Measurements from ENCODE around the gene LRRC45. TPM values are rescaled to one million over a fixed set of nuclear protein-coding genes. Genes with fewer than 3 reads are reported as not detected.

Gene LRRC45
- total RNA-seq, 2 donors from 2014 or later, result 6.1 to 14.2 TPM

DNA sequence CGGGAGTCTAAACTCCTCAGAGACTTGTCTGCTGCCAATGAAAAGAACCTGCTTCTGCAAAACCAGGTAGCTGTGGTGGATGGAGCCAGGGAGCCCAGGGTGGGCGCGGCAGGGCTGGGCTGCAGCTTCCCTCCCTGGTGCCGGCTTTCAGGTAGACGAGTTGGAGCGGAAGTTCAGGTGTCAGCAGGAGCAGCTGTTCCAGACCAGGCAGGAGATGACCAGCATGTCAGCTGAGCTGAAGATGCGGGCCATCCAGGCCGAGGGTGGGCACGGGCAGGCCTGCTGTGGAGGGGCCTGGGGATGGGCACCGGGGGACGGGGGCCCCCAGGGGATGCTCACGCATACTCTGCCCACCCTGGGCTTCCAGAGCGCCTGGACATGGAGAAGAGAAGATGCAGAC lies 5.1 kb downstream of the LRRC45 start:
- Histone ChIP-seq H3K27me3 (replicated peaks; ENCODE audit: insufficient read depth) (no peaks in the 10 kb centered on the region), H3K9me3 (no peaks in the 10 kb centered on the region), H3K4me1 (ENCODE audit: control insufficient read depth in 1 of 2, low read depth in 2 of 2) (peaks cover 12 to 25% of the 10 kb centered on the region in 2 donors), H3K27ac (no peak overlapping the region), H3K36me3 (no peaks in the 10 kb centered on the region), H3K4me3 (no peak overlapping the region)
- TF ChIP-seq, protein P1, sequence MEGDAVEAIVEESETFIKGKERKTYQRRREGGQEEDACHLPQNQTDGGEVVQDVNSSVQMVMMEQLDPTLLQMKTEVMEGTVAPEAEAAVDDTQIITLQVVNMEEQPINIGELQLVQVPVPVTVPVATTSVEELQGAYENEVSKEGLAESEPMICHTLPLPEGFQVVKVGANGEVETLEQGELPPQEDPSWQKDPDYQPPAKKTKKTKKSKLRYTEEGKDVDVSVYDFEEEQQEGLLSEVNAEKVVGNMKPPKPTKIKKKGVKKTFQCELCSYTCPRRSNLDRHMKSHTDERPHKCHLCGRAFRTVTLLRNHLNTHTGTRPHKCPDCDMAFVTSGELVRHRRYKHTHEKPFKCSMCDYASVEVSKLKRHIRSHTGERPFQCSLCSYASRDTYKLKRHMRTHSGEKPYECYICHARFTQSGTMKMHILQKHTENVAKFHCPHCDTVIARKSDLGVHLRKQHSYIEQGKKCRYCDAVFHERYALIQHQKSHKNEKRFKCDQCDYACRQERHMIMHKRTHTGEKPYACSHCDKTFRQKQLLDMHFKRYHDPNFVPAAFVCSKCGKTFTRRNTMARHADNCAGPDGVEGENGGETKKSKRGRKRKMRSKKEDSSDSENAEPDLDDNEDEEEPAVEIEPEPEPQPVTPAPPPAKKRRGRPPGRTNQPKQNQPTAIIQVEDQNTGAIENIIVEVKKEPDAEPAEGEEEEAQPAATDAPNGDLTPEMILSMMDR (IDR thresholded peaks at IDR 0.05), result no peak
- DNase-seq (ENCODE audit: low spot score) (no peak), ATAC-seq (ENCODE audit: insufficient number of reproducible peaks, low FRiP score, low read depth) (no peak)

- no peak overlapping the region for H3K4me3 ChIP-seq
- H3K27ac ChIP-seq, result no peak overlapping the region
- H3K36me3 ChIP-seq, result no peaks in the 10 kb centered on the region
- peaks cover 9 to 20% of the 10 kb centered on the region in 2 donors for H3K4me1 ChIP-seq (ENCODE audit: control insufficient read depth in 1 of 2, low read depth in 2 of 2)
- DNase-seq (ENCODE audit: low spot score) (no peak), ATAC-seq (ENCODE audit: insufficient number of reproducible peaks, low FRiP score, low read depth) (no peak)
- no peaks in the 10 kb centered on the region for H3K27me3 ChIP-seq (replicated peaks; ENCODE audit: insufficient read depth)
- H3K9me3 ChIP-seq, result no peaks in the 10 kb centered on the region
- TF ChIP-seq, protein P1 (IDR thresholded peaks at IDR 0.05), result no peak
Measured at GRCh38 chr17:82028966-82029365, 5.9 kb downstream of the LRRC45 start.

- Histone ChIP-seq H3K27me3 (replicated peaks; ENCODE audit: insufficient read depth) (no peaks in the 10 kb centered on the region), H3K27ac (no peak overlapping the region), H3K9me3 (no peaks in the 10 kb centered on the region), H3K4me3 (no peak overlapping the region), H3K4me1 (ENCODE audit: control insufficient read depth in 1 of 2, low read depth in 2 of 2) (peaks cover 8 to 16% of the 10 kb centered on the region in 2 donors), H3K36me3 (no peaks in the 10 kb centered on the region)
- ATAC-seq (ENCODE audit: insufficient number of reproducible peaks, low FRiP score, low read depth), result no peak
- TF ChIP-seq, protein P1 (IDR thresholded peaks at IDR 0.05), result no peak
- no peak for DNase-seq (ENCODE audit: low spot score)
Measured at GRCh38 chr17:82029391-82029790, 6.3 kb downstream of the LRRC45 start.

DNA sequence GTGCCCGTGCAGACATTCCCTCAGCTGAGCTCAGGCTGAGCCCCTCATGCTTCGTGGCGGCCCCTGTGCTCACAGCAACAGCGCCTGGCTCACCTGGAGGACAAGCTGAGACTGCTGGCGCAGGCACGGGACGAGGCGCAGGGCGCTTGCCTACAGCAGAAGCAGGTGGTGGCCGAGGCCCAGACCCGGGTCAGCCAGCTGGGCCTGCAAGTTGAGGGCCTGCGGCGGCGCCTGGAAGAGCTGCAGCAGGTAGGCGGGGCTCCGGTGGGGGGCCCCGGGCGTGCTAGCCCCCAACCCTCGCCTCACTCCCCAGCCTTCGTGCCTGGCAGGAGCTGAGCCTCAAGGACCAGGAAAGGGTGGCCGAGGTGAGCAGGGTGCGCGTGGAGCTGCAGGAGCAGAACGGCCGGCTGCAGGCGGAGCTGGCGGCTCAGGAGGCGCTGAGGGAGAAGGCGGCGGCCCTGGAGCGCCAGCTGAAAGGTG lies 6.9 kb downstream of the LRRC45 start:
- Histone ChIP-seq H3K9me3 (no peaks in the 10 kb centered on the region), H3K27me3 (replicated peaks; ENCODE audit: insufficient read depth) (no peaks in the 10 kb centered on the region), H3K4me3 (peak overlapping the region; percentile 74), H3K27ac (no peak overlapping the region), H3K4me1 (ENCODE audit: control insufficient read depth in 1 of 2, low read depth in 2 of 2) (peaks cover 8 to 15% of the 10 kb centered on the region in 2 donors), H3K36me3 (no peaks in the 10 kb centered on the region)
- DNase-seq (ENCODE audit: low spot score) (no peak), ATAC-seq (ENCODE audit: insufficient number of reproducible peaks, low FRiP score, low read depth) (no peak)
- TF ChIP-seq, protein P1 (IDR thresholded peaks at IDR 0.05), result no peak

DNA sequence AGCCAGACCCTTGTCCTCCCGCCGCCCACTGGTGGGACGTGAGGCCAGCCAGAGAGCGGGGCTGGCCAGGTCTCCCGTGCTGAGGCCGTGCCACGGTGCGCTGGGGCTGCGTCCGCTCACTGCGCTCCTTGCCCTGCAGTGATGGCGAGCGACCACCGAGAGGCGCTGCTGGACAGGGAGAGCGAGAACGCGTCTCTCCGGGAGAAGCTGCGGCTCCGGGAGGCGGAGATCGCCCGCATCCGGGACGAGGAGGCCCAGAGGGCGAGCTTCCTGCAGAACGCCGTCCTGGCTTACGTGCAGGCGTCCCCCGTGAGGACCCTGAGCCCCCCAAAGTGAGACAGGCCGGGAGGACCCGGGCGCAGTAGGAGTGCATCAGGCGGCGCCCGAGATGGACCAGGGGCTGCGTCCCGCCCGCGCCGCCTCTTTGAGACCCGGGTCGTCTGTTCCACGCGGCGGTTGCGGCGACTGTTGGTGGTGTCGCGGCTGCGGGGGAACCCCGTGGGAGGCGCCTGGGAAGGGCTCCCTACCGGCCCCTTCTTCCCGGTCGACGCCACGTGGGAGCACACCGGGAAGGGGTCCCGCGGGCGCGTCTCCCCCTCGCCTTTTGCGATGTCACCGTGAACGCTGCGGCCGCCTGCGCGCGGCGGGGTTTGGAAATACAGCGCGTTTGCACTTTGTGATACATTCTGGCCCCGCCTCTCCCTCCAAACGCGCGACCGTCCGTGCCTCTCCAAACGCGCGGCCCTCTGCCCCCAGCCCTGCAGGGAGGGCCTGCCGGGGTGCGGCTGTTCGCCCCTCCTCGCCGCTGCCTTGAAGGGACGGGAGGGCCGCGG lies 7.6 kb downstream of the LRRC45 start:
- H3K9me3 ChIP-seq, result no peaks in the 10 kb centered on the region
- H3K4me1 ChIP-seq (ENCODE audit: control insufficient read depth in 1 of 2, low read depth in 2 of 2), result peaks cover 8 to 16% of the 10 kb centered on the region in 2 donors
- H3K36me3 ChIP-seq, result no peaks in the 10 kb centered on the region
- TF ChIP-seq, protein P1 (IDR thresholded peaks at IDR 0.05), result peak; percentile 92
- no peak overlapping the region for H3K27ac ChIP-seq
- peak overlapping the region; percentile 74 for H3K4me3 ChIP-seq
- no peaks in the 10 kb centered on the region for H3K27me3 ChIP-seq (replicated peaks; ENCODE audit: insufficient read depth)
- DNase-seq (ENCODE audit: low spot score) (no peak), ATAC-seq (ENCODE audit: insufficient number of reproducible peaks, low FRiP score, low read depth) (peak; percentile 56)
